K562 (cell line): ENCODE results near the gene IQCM. TPM values are rescaled to one million over a fixed set of nuclear protein-coding genes. Genes with fewer than 3 reads are reported as not detected.

Source experiments
- ATAC-seq: fragments of 200-7000 bp; cut with Tn5 transposase; 3 replicates; pipeline ENCODE4 v1.9.1; 2020; ENCODE audit warnings: moderate library complexity
- BruUV-seq: library from RNA; stranded (reverse); fragments of 400-500 nt; replicated peaks from 2 replicates; lab custom pipeline; 2021; lab: Mats Ljungman, UMichigan
- CTCF ChIA-PET: fragments of 300-600 bp; formaldehyde crosslinking; extraction: SDS; loops from one replicate; lab custom pipeline; 2021; ENCODE audit warnings: low intra/inter-chr PET ratio; lab: Yijun Ruan, JAX
- POLR2A ChIA-PET: fragments of 300-600, 350-650 bp; sonication (Branson Sonifier 250); formaldehyde crosslinking; extraction: SDS; loops from one replicate; lab custom pipeline; 2021; ENCODE audit warnings: antibody characterized with exemption, inconsistent platforms; lab: Yijun Ruan, JAX
- DNase-seq, 4 experiments: peaks; one replicate each; pipeline versions ENCODE4 v3.0.0 to v3.0.0-alpha.2; 2011 to 2018; ENCODE audit warnings: low spot score in 3 of 4, mixed read lengths in 3 of 4; ENCODE audit errors: extremely low read depth in 1 of 4
- FAIRE-seq: peaks from 2 replicates; lab custom pipeline; 2011; peaks lifted over from hg19 to GRCh38; lab: Jason Lieb, UNC
- H2AFZ ChIP-seq: 2 replicates; pipeline ENCODE4 v1.6.0; 2011; ENCODE audit warnings: low read depth, low read length, control low read depth, inconsistent platforms
- H3K27ac ChIP-seq: fragments of 200-600 bp; 3 replicates; pipeline ENCODE4 v1.8.0; 2011; ENCODE audit warnings: low read depth, mild to moderate bottlenecking, control low read depth, inconsistent platforms, low read length, moderate library complexity, mixed read lengths; ENCODE audit errors: extremely low read depth
- H3K27me3 ChIP-seq, 2 experiments: fragments of 300-600 bp in 1 of 2; 2 replicates in 1 of 2; 3 replicates in 1 of 2; pipeline versions ENCODE4 v1.6.0 to v1.8.0; 2011; ENCODE audit warnings: inconsistent platforms in 2 of 2, low read length in 2 of 2, mild to moderate bottlenecking in 1 of 2, mixed read lengths in 1 of 2, moderate library complexity in 1 of 2; ENCODE audit not compliant: control insufficient read depth in 2 of 2, insufficient read depth in 2 of 2
- H3K36me3 ChIP-seq: fragments of 300-600 bp; 3 replicates; pipeline ENCODE4 v1.8.0; 2011; ENCODE audit warnings: mild to moderate bottlenecking, low read length, inconsistent platforms; ENCODE audit not compliant: control insufficient read depth, insufficient read depth
- H3K4me1 ChIP-seq, 2 experiments: fragments of 200-600 bp in 1 of 2; replicated peaks in 1 of 2; 2 replicates in 1 of 2; 3 replicates in 1 of 2; pipeline versions ENCODE4 v1.5.1 to v1.8.0; 2011; ENCODE audit warnings: inconsistent platforms in 2 of 2, low read length in 2 of 2, mild to moderate bottlenecking in 1 of 2, mixed read lengths in 1 of 2, moderate library complexity in 1 of 2; ENCODE audit not compliant: control insufficient read depth in 2 of 2, insufficient read depth in 2 of 2
- H3K4me2 ChIP-seq: 2 replicates; pipeline ENCODE4 v1.6.1; 2011; ENCODE audit warnings: low read length, control low read depth, inconsistent platforms, mixed read lengths; ENCODE audit not compliant: insufficient read depth
- H3K4me3 ChIP-seq: fragments of 200-600 bp; sonication (generic), shearing (Covaris generic); 2 replicates; pipeline ENCODE4 v1.5.1; 2016; ENCODE audit warnings: control low read depth, inconsistent platforms
- H3K79me2 ChIP-seq: fragments of 200-600 bp; 3 replicates; pipeline ENCODE4 v1.8.0; 2011; ENCODE audit warnings: low read length, inconsistent platforms; ENCODE audit not compliant: control insufficient read depth, insufficient read depth
- H3K9ac ChIP-seq, 2 experiments: 2 replicates each; pipeline versions ENCODE4 v1.6.0 to v1.6.1; 2011; ENCODE audit warnings: low read depth in 2 of 2, low read length in 2 of 2, control low read depth in 1 of 2, inconsistent platforms in 1 of 2, mild to moderate bottlenecking in 1 of 2, mixed read lengths in 1 of 2; ENCODE audit not compliant: insufficient read depth in 1 of 2
- H3K9me1 ChIP-seq: one replicate; pipeline ENCODE4 v1.6.0; 2011; ENCODE audit warnings: inconsistent platforms, mild to moderate bottlenecking, low read length, moderate library complexity; ENCODE audit not compliant: control insufficient read depth, insufficient read depth
- H3K9me3 ChIP-seq: replicated peaks from 2 replicates; pipeline ENCODE4 v1.5.1; 2011; ENCODE audit warnings: low read depth, low read length, inconsistent platforms; ENCODE audit not compliant: control insufficient read depth, insufficient read depth
- H4K20me1 ChIP-seq: replicated peaks from 2 replicates; pipeline ENCODE4 v1.6.1; 2011; ENCODE audit warnings: low read length, inconsistent platforms, mixed read lengths; ENCODE audit not compliant: control insufficient read depth, insufficient read depth
- CBX3 ChIP-seq, 2 experiments: IDR thresholded peaks; 1 replicate in 1 of 2; 2 replicates in 1 of 2; pipeline ENCODE4 v1.6.1; 2012; ENCODE audit warnings: inconsistent platforms in 2 of 2, low read length in 2 of 2, borderline replicate concordance in 1 of 2, control low read depth in 1 of 2
- LARP7 ChIP-seq: fragments of 450-650 bp; IDR thresholded peaks from 2 replicates; pipeline ENCODE4 v1.6.1; 2016
- THAP12 ChIP-seq: fragments of 250-450 bp; sonication (Bioruptor Pico); IDR thresholded peaks from 2 replicates; pipeline ENCODE4 v1.9.0; 2021; ENCODE audit warnings: mild to moderate bottlenecking, inconsistent platforms
- TRIM25 ChIP-seq: fragments of 450-650 bp; IDR thresholded peaks from 2 replicates; pipeline ENCODE4 v1.7.0; 2016; ENCODE audit warnings: borderline replicate concordance
- ZNF407 ChIP-seq: fragments of 450-650 bp; IDR thresholded peaks from 2 replicates; pipeline ENCODE4 v1.6.1; 2016; ENCODE audit warnings: low read depth
- WGBS: fragments of 100-300 bp; shearing (Covaris generic); methylation state at CpG from one replicate; pipeline ENCODE4 v1.1.6; 2016; ENCODE audit warnings: low coverage, mixed read lengths; ENCODE audit not compliant: insufficient coverage; ENCODE audit errors: missing lambda C conversion rate; 5-methylcytosine and 5-hydroxymethylcytosine counted together
- in situ Hi-C: fragments of 300-500 bp; cut with MboI; formaldehyde crosslinking; loops from 4 replicates; pipeline ENCODE4 v1.15.0; 2018; ENCODE audit warnings: inconsistent platforms, mixed read lengths
- intact Hi-C: fragments of 100-400 bp; cut with micrococcal nuclease; formaldehyde crosslinking; loops from 2 replicates; pipeline ENCODE4 v1.14.2; 2022
- polyA plus RNA-seq, 8 experiments: library from polyadenylated mRNA; depleted of rRNA in 4 of 8; stranded (reverse) in 5 of 8; unstranded in 3 of 8; fragments of >200 nt; fragmentation: Nextera tagmentation in 2 of 8; fragmentation: Illumina TruSeq in 1 of 8; extraction: Ambion mirVana in 2 of 8; extraction: Trizol in 1 of 8; gene quantifications; 2 replicates each; pipeline versions ENCODE4 v1.2.1 to v1.2.3, GENCODE V29; 2011 to 2014; ENCODE audit warnings: inconsistent platforms in 1 of 8, missing spikeins in 1 of 8
- total RNA-seq, 7 experiments: library from RNA; depleted of rRNA in 6 of 7; stranded (reverse); fragments of >200 nt in 6 of 7; fragmentation: Illumina TruSeq in 2 of 7; extraction: Trizol in 2 of 7; gene quantifications; 2 replicates each; pipeline versions ENCODE4 v1.2.1 to v1.2.3, GENCODE V29; 2011 to 2021; ENCODE audit warnings: low replicate concordance in 1 of 7

The IQCM gene
- total and polyA plus RNA-seq, 9 of the 15 experiments (the other 6 are each of a cell fraction or from before 2014, with no cell fraction given) = not detected

GRCh38 chr4:149631629-149632028, 184.0 kb downstream of the IQCM start:
- FAIRE-seq (no peak), ATAC-seq (no peak), DNase-seq (no peak)
- Histone ChIP-seq H3K9ac (no peak overlapping the region), H3K9me1 (no peaks in the 10 kb centered on the region), H3K27ac (no peak overlapping the region), H3K79me2 (no peaks in the 10 kb centered on the region), H3K4me2 (no peak overlapping the region), H3K4me3 (no peak overlapping the region), H3K27me3 (no peaks in the 10 kb centered on the region), H3K9me3 (no peaks in the 10 kb centered on the region; the same call in 1 of the 2 replicates), H3K4me1 (no peaks in the 10 kb centered on the region), H3K36me3 (no peaks in the 10 kb centered on the region), H4K20me1 (no peaks in the 10 kb centered on the region), H2AFZ (no peak overlapping the region)
- ChIA-PET CTCF (no interaction called here), POLR2A (no interaction called here)
- in situ Hi-C loops = no loop called here
- TF ChIP-seq THAP12 (CRISPR knock-in tag) (no peak), CBX3 (IDR thresholded peaks at IDR 0.05; ENCODE audit: borderline replicate concordance in 1 of 2, low read length in 2 of 2) (no peak), TRIM25 (no peak), LARP7 (no peak), ZNF407 (no peak)
- intact Hi-C loops = no loop called here
- no TSS peak for BruUV-seq
- WGBS = 0% methylated on average over 1 of the region's 1 CpG
